NB4 (cell line): Measurements from ENCODE around the gene ARL5C.
A peak's percentile ranks its signal among the peaks of the same experiment; 100 is the strongest.

Experiments used
- DNase-seq: peaks from one replicate; pipeline ENCODE4 v3.0.0; 2010; ENCODE audit warnings: low read depth
- H3K4me3 ChIP-seq: one replicate; pipeline ENCODE4 v1.5.1; 2011; ENCODE audit warnings: mild to moderate bottlenecking, low read depth, low read length, moderate library complexity
- CTCF ChIP-seq: IDR thresholded peaks from one replicate; pipeline ENCODE4 v1.5.1; 2012; ENCODE audit warnings: low read depth, low read length
- MAX ChIP-seq: IDR thresholded peaks from 2 replicates; pipeline ENCODE4 v1.6.1; 2011; ENCODE audit warnings: low read depth, low read length
- MYC ChIP-seq: IDR thresholded peaks from 2 replicates; pipeline ENCODE4 v1.6.1; 2011; ENCODE audit warnings: low read depth, low read length
- POLR2A ChIP-seq: IDR thresholded peaks from 2 replicates; pipeline ENCODE4 v1.6.1; 2011; ENCODE audit warnings: mild to moderate bottlenecking; ENCODE audit not compliant: insufficient read length; ENCODE audit errors: extremely low read depth

Gene ARL5C

DNA sequence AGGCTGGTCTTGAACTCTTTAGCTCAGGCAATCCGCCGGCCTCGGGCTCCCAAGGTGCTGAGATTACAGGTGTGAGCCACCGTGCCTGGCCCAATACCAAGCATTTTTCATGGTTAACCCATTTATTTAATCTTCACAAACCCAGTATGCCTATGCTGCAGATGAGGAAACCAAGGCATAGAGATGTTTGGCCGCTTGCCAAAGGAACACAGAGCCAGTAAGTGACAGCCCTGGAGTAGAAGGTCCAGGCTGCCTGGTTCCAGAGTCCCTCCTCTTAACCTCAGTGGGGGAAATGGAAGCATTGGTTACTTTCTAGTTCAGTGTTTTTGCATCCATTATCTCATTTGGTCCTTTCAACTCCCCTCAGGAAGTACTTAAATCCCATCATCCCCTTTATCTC, 15.3 kb upstream of the ARL5C start:
- H3K4me3 ChIP-seq, result no peak overlapping the region
- DNase-seq, result no peak
- TF ChIP-seq POLR2A (no peak), MAX (no peak), CTCF (no peak), MYC (no peak)

- peak; percentile 74 for DNase-seq
- H3K4me3 ChIP-seq, result no peak overlapping the region
- TF ChIP-seq MYC, result no peak
- TF ChIP-seq CTCF, result no peak
- TF ChIP-seq POLR2A, result no peak
- TF ChIP-seq MAX, result no peak
Measured at GRCh38 chr17:39178536-39178935, 12.6 kb upstream of the ARL5C start.

GRCh38 chr17:39177256-39177655, 11.3 kb upstream of the ARL5C start:
- no peak for TF ChIP-seq CTCF
- no peak for TF ChIP-seq POLR2A
- no peak for TF ChIP-seq MYC
- TF ChIP-seq MAX, result no peak
- DNase-seq, result peak; percentile 68
- no peak overlapping the region for H3K4me3 ChIP-seq

DNA sequence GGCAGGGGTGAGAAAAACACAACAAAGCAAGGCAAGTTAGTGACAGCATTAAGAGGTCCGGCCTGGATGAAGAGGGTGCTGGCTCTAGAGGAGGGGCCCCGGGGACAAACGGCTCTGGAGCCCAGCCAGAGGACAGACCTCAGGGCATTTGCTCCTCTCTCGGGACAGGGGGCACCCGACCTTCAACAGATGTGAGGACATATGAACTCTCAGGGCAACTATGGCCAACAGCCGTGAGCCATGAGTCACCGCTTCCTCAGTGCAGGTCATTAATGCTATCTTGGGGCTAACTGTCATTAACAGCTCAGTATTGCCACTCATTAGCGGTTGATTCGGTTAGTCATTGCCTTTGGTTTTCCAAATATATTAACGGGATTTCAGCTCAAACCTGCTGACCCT, 9.7 kb upstream of the ARL5C start:
- DNase-seq, result peak; percentile 95
- H3K4me3 ChIP-seq, result peak overlapping the region; percentile 61

DNA sequence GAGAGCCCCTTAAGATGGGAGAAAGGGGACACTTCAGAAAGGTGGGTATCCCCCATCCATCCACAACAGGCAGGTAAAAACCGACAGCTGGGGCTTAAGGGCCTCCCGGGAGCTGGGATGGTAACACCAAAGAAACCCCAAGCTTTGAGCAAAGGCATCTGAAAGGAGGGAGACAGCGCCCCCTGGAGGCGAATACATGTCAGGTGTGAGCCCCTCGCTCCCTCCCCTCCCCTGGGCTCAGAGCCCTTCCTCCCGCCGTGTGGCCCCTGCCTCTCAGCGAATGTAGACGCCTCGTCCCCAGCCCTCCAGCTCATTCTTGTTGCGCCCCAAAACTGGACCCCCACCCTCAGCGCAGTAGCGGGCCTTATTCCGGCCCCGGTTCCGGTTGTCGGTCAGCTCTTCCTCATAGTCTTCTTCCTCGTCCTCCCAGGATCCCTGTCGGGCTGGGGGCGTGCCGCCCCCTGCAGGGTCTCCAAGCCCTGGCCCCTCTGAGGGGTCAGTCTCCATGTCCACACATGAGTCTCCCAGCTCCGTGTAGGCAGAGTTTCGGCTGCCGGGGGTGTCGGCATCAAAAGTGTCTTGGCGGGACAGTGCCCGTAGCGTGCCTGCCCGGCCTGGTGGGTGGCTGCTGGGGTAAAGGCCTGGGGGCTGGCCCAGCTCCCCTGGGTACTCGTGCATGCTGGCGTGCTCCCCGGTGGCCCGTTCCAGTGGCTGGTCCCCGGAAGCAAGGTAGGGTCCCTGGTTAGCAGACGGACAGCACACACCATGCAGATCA, 9.1 kb upstream of the ARL5C start:
- DNase-seq, result peak; percentile 92
- TF ChIP-seq MYC (no peak), MAX (0 out of 2 replicates have a peak, but pooled peaks have one; percentile 19), POLR2A (no peak), CTCF (peak; percentile 77)
- H3K4me3 ChIP-seq, result peak overlapping the region; percentile 61

More for the DNA sequence above, 9.7 kb upstream of the ARL5C start:
- TF ChIP-seq CTCF, result no peak
- no peak for TF ChIP-seq POLR2A
- TF ChIP-seq MYC, result peak; percentile 11; the same call in 1 of the 2 replicates
